Kidney (tissue), 14 donors: ENCODE measurements around the gene NTSR1. TPM values are rescaled to one million over a fixed set of nuclear protein-coding genes. Genes with fewer than 3 reads are reported as not detected.

Experiments
- DNase-seq, 5 donors: peaks; one replicate each; pipeline ENCODE4 v3.0.0-alpha.2; 2013 to 2020
- FAIRE-seq: peaks from 2 replicates; lab custom pipeline; 2012; peaks lifted over from hg19 to GRCh38; lab: Jason Lieb, UNC
- H3K27ac ChIP-seq, 2 donors: one replicate each; pipeline ENCODE4 v1.7.0; 2013; ENCODE audit warnings: low read depth in 2 of 2, low read length in 2 of 2, inconsistent platforms in 1 of 2
- H3K27me3 ChIP-seq: one replicate; pipeline ENCODE4 v1.7.1; 2013; ENCODE audit warnings: low read length, inconsistent platforms; ENCODE audit not compliant: control insufficient read depth, insufficient read depth
- H3K36me3 ChIP-seq, 3 donors: one replicate each; pipeline versions ENCODE4 v1.7.0 to v1.7.1; 2013; ENCODE audit warnings: low read length in 3 of 3, control low read depth in 1 of 3, inconsistent platforms in 1 of 3; ENCODE audit not compliant: insufficient read depth in 3 of 3, control insufficient read depth in 2 of 3
- H3K4me1 ChIP-seq, 3 donors: one replicate each; pipeline versions ENCODE4 v1.7.0 to v1.7.1; 2013; ENCODE audit warnings: low read length in 3 of 3, inconsistent platforms in 1 of 3, low read depth in 1 of 3; ENCODE audit not compliant: control insufficient read depth in 2 of 3, insufficient read depth in 2 of 3
- H3K4me3 ChIP-seq, 3 donors: one replicate each; pipeline versions ENCODE4 v1.7.0 to v1.8.1; 2013; ENCODE audit warnings: low read length in 3 of 3, control low read depth in 1 of 3, inconsistent platforms in 1 of 3
- H3K9ac ChIP-seq, 3 donors: one replicate each; pipeline versions ENCODE4 v1.7.0 to v1.7.1; 2013; ENCODE audit warnings: low read length in 3 of 3, control low read depth in 1 of 3, inconsistent platforms in 1 of 3
- H3K9me3 ChIP-seq, 3 donors: one replicate each; pipeline versions ENCODE4 v1.7.0 to v1.7.1; 2013; ENCODE audit warnings: low read length in 3 of 3, control low read depth in 1 of 3, inconsistent platforms in 1 of 3; ENCODE audit not compliant: control insufficient read depth in 2 of 3, insufficient read depth in 1 of 3
- intact Hi-C: fragments of 100-400 bp; cut with DNase I; formaldehyde crosslinking; loops from one replicate; pipeline ENCODE4 v1.11.1; 2022
- polyA plus RNA-seq: library from polyadenylated mRNA; stranded (reverse); fragments of 350-450 nt; fragmentation: Illumina TruSeq; extraction: RNeasy Lipid Tissue Mini Kit (QIAGEN cat#74804); gene quantifications from one replicate; pipeline ENCODE4 v1.2.3, GENCODE V29; 2014; ENCODE audit warnings: low read depth, low replicate concordance; ENCODE audit not compliant: insufficient read depth
- total RNA-seq: library from RNA; stranded (reverse); fragmentation: NEBNext Ultra II Directional; extraction: Animal tissue kit (Norgen Biotek cat#: 25700); gene quantifications from one replicate; pipeline ENCODE4 v1.2.1, GENCODE V29; 2021
- TF ChIP-seq, protein P1 (sequence below): IDR thresholded peaks from 3 replicates; pipeline ENCODE4 v1.5.1; 2012; ENCODE audit warnings: mild to moderate bottlenecking, moderate library complexity, borderline replicate concordance; ENCODE audit not compliant: insufficient read depth; ENCODE audit errors: extremely low read depth
- donor health status: control.
- donor health status: control.
- donor health status: control.
- donor health status: control.
- donor health status: control.
- donor health status: DM: yes; HTN: yes; CAD: no.
- donor health status: Normal renal cell carcinoma (clear cell type).

The NTSR1 gene
- total and polyA plus RNA-seq, 2 donors from 2014 or later = 0.09 TPM; not detected in 1

DNA sequence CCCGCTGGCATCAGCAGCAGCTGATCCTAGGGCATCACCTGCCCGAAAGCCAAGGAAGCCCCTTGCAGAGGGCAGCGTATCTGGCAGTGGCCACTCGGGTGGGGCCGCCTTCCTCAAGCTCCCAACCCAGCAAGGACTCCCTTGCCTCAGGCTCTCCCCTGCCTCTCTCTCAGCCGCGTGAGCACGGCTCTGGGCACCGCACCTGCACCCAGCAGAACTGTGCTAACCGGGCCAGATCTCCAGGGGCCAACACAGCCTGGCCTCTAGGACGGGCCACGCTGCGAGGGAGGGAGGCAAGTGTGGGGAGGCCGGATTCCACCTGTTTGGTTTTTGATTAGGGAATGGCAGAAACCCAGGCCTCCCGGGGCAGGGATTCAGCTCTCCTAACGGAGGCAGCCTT, 75.9 kb downstream of the NTSR1 start:
- H3K27ac ChIP-seq = no peak overlapping the region
- intact Hi-C loops = no loop called here
- H3K4me1 ChIP-seq = no peaks in the 10 kb centered on the region
- no peaks in the 10 kb centered on the region for H3K27me3 ChIP-seq
- FAIRE-seq (no peak), DNase-seq (no peak)
- no peaks in the 10 kb centered on the region for H3K9me3 ChIP-seq
- no peak overlapping the region for H3K9ac ChIP-seq
- H3K36me3 ChIP-seq = no peaks in the 10 kb centered on the region
- no peak overlapping the region for H3K4me3 ChIP-seq
- TF ChIP-seq, protein P1, sequence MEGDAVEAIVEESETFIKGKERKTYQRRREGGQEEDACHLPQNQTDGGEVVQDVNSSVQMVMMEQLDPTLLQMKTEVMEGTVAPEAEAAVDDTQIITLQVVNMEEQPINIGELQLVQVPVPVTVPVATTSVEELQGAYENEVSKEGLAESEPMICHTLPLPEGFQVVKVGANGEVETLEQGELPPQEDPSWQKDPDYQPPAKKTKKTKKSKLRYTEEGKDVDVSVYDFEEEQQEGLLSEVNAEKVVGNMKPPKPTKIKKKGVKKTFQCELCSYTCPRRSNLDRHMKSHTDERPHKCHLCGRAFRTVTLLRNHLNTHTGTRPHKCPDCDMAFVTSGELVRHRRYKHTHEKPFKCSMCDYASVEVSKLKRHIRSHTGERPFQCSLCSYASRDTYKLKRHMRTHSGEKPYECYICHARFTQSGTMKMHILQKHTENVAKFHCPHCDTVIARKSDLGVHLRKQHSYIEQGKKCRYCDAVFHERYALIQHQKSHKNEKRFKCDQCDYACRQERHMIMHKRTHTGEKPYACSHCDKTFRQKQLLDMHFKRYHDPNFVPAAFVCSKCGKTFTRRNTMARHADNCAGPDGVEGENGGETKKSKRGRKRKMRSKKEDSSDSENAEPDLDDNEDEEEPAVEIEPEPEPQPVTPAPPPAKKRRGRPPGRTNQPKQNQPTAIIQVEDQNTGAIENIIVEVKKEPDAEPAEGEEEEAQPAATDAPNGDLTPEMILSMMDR = no peak

DNA sequence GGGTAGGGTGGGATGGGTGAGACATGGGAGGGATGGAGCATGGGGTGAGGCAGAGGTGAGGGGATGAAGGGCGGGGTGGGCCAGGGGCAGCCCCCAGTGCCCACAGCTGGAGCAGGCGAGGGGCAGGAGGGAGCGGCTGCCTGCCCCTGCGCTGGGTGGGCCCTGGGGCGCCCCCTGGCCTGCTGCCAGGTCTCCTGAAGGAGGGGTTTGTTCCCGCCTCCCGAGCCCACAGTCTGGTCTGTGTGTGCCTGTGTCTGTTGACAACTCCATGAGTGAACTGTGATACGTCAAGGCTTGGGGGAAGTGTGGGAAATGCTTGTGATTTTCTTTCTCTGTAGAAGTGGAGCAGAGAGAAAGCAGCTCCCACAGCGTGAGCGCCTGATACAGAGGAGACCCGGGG, 76.8 kb downstream of the NTSR1 start:
- H3K27me3 ChIP-seq = no peaks in the 10 kb centered on the region
- no peak for FAIRE-seq

DNA sequence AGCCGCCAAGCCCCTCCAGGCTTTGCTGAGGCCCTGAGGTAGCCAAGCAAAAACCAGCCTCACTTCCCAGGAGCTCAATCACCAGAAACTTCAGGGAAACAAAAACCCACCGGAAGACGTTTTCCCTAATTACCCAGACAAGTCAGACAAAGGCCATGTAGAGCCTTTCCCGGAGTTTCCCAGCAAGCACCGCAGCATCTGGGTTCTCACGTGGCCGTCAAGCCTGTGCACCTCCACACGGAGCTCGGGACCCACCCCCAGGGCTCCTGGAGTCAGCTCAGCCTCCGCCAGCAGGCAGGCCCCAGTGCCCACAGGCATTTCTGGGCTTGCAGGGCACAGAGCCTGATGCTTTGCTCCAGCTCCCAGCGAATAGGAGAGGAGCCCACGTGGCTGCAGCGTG, 77.5 kb downstream of the NTSR1 start:
- Histone ChIP-seq H3K9me3 (no peaks in the 10 kb centered on the region), H3K9ac (no peak overlapping the region), H3K27me3 (no peaks in the 10 kb centered on the region), H3K36me3 (no peaks in the 10 kb centered on the region), H3K4me3 (no peak overlapping the region), H3K27ac (no peak overlapping the region), H3K4me1 (no peaks in the 10 kb centered on the region)
- intact Hi-C loops = no loop called here
- FAIRE-seq = no peak
- peak in 4 of 5 donors; percentile 80 to 91 (median 85) for DNase-seq
- TF ChIP-seq, protein P1 = no peak

More for the DNA sequence above, 76.8 kb downstream of the NTSR1 start:
- no peaks in the 10 kb centered on the region for H3K36me3 ChIP-seq
- H3K4me3 ChIP-seq = no peak overlapping the region
- H3K4me1 ChIP-seq = no peaks in the 10 kb centered on the region
- H3K27ac ChIP-seq = no peak overlapping the region
- DNase-seq = no peak
- no peaks in the 10 kb centered on the region for H3K9me3 ChIP-seq
- no peak overlapping the region for H3K9ac ChIP-seq
- TF ChIP-seq, protein P1 = no peak
- intact Hi-C loops = no loop called here

DNA sequence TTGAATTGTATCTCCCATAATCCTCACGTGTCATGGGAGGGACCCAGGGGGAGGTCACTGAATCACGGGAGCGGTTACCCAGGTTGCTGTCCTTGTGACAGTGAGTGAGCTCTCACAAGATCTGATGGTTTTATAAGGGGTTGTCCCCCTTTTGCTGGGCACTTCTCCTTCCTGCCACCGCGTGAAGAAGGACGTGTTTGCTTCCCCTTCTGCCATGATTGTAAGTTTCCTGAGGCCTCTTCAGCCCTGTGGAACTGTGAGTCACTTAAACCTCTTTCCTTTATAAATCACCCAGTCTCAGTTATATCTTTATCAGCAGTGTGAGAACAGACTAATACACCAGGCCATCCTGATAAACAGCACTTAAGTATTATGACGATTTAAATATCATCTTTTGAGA, 78.7 kb downstream of the NTSR1 start:
- DNase-seq (no peak), FAIRE-seq (no peak)
- intact Hi-C loops = no loop called here
- no peaks in the 10 kb centered on the region for H3K27me3 ChIP-seq
- TF ChIP-seq, protein P1 = no peak
- H3K4me1 ChIP-seq = no peaks in the 10 kb centered on the region
- H3K9ac ChIP-seq = no peak overlapping the region
- H3K36me3 ChIP-seq = no peaks in the 10 kb centered on the region
- H3K9me3 ChIP-seq = no peaks in the 10 kb centered on the region
- H3K27ac ChIP-seq = no peak overlapping the region
- no peak overlapping the region for H3K4me3 ChIP-seq
